ENCODE measurements around the gene MEPE. TPM values are rescaled to one million over a fixed set of nuclear protein-coding genes. Genes with fewer than 3 reads are reported as not detected.

The MEPE gene
- total and polyA plus RNA-seq, 4 donors, result 0.06 to 1.4 (median 0.21) TPM; not detected in 1

DNA sequence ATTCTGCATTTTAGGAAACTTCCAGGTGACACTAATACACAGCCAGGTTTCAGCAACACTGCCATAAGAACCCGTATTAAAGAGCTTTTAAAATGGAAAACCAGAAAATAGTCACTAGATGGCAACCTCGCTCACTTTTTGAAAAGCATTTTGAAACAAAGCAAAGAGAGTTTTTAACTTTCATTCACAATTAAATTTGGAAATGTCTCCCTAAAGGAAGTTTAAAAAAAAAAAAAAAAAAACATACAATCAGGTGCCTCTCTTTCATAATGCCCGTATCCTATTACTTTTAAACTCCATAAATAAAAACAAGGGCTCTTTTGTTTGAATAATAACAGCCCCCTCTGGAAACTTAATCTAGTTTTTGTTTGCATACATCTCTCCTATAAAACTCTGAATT, 20.3 kb downstream of the MEPE start:
- no CpG with 5 or more reads among the region's 3 CpGs for WGBS (ENCODE audit: insufficient coverage)
- Histone ChIP-seq H3K27ac (ENCODE audit: low read depth, low read length) (no peak overlapping the region), H3K4me3 (ENCODE audit: low read depth, low read length) (no peak overlapping the region), H3K9me3 (ENCODE audit: control insufficient read depth, insufficient read depth, low read length) (no peaks in the 10 kb centered on the region), H3K36me3 (ENCODE audit: control insufficient read depth, insufficient read depth, low read length) (no peaks in the 10 kb centered on the region), H3K4me1 (ENCODE audit: control insufficient read depth, insufficient read depth, low read length) (no peaks in the 10 kb centered on the region), H3K27me3 (ENCODE audit: control insufficient read depth, insufficient read depth, low read length) (no peaks in the 10 kb centered on the region)
- DNase-seq (ENCODE audit: low read depth in 4 of 6, low spot score in 6 of 6), result peak; percentile 42 to 93 (median 60)

DNA sequence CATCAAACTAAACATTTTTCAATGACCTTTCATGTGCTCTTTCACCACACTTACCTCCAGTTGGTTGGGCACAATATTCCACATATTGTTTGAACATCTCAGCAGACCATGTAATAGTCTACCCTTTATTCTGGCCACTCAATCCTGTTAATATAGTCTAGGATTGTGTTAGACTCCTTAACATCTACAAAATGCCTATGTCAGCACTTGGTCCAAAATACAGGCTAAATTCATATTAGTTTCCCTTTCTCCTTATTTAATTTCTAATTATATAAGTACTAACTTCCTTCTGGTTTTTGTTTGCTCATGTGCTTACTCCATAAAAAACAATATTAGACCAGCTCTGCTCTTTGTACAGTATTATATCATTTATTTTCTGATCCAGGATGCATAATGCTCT, 21.1 kb downstream of the MEPE start:
- Histone ChIP-seq H3K9me3 (ENCODE audit: control insufficient read depth, insufficient read depth, low read length) (no peaks in the 10 kb centered on the region), H3K4me1 (ENCODE audit: control insufficient read depth, insufficient read depth, low read length) (no peaks in the 10 kb centered on the region), H3K36me3 (ENCODE audit: control insufficient read depth, insufficient read depth, low read length) (no peaks in the 10 kb centered on the region), H3K27me3 (ENCODE audit: control insufficient read depth, insufficient read depth, low read length) (no peaks in the 10 kb centered on the region), H3K27ac (ENCODE audit: low read depth, low read length) (no peak overlapping the region), H3K4me3 (ENCODE audit: low read depth, low read length) (no peak overlapping the region)
- no peak for DNase-seq (ENCODE audit: low read depth in 4 of 6, low spot score in 6 of 6)

DNA sequence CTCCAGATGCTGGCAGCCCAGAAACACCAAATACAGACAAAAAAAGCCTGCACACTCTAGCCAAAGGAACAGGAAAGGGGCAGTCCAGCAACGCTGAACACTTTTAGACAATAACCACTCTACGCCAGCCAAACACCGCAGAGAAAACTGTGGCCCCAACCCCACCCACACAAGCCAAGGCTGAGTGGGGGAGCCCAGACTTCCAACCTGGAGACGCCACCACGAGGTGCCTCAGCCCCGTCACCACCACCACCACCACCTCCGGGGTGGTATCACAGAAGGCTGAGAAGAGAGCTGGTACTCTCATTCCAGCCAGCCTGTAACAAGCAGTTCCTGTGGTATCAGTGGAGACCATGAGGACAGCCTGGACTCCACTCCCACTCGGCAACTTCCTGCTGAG, 22.8 kb downstream of the MEPE start:
- Histone ChIP-seq H3K4me3 (ENCODE audit: low read depth, low read length) (no peak overlapping the region), H3K27ac (ENCODE audit: low read depth, low read length) (no peak overlapping the region), H3K27me3 (ENCODE audit: control insufficient read depth, insufficient read depth, low read length) (no peaks in the 10 kb centered on the region), H3K36me3 (ENCODE audit: control insufficient read depth, insufficient read depth, low read length) (no peaks in the 10 kb centered on the region), H3K4me1 (ENCODE audit: control insufficient read depth, insufficient read depth, low read length) (no peaks in the 10 kb centered on the region), H3K9me3 (ENCODE audit: control insufficient read depth, insufficient read depth, low read length) (no peaks in the 10 kb centered on the region)
- WGBS (ENCODE audit: insufficient coverage), result 96% methylated on average over 4 of the region's 8 CpGs
- no peak for DNase-seq (ENCODE audit: low read depth in 4 of 6, low spot score in 6 of 6)

DNA sequence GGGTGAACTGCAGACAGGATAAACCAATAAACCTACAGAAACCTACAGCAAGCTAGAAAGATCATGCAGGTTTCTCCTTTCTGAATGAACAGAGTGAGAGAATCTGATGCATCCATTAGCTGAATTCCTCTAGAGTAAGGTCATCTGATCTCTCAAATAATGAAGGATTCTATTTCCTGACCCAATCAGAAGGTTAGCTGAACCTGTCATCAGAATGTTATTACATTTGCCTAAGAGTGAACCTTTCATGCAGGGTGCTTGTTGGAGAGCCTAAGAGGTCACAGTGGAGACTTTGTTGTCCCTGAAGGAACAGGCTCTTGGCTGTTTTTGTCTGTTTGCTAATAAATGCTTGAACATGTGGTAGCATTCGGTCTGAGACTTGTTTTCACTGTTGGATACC, 24.0 kb downstream of the MEPE start:
- H3K9me3 ChIP-seq (ENCODE audit: control insufficient read depth, insufficient read depth, low read length), result no peaks in the 10 kb centered on the region
- WGBS (ENCODE audit: insufficient coverage), result no CpG with 5 or more reads among the region's 1 CpG

DNA sequence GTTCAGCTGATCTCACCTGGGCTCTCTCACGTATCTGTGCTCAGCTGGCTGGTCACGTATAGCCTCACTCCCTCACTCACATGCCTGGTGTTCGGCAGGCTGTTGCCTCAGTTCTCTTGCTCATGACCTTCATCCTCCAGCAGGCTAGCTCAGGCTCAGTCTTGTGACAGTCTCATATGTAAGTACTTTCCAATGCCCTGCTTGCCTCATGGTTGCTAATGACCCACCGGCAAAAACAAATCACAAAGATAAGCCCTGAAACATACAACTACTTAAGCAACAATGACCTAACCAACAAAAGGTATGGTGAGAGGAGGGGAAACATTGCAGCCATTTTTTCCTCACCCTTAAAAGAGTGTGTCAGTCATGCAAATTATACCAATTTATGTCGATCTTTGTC, 25.0 kb downstream of the MEPE start:
- H3K4me1 ChIP-seq (ENCODE audit: control insufficient read depth, insufficient read depth, low read length), result no peaks in the 10 kb centered on the region
- no peaks in the 10 kb centered on the region for H3K9me3 ChIP-seq (ENCODE audit: control insufficient read depth, insufficient read depth, low read length)
- no peaks in the 10 kb centered on the region for H3K27me3 ChIP-seq (ENCODE audit: control insufficient read depth, insufficient read depth, low read length)
- DNase-seq (ENCODE audit: low read depth in 4 of 6, low spot score in 6 of 6), result no peak
- H3K4me3 ChIP-seq (ENCODE audit: low read depth, low read length), result no peak overlapping the region
- no peaks in the 10 kb centered on the region for H3K36me3 ChIP-seq (ENCODE audit: control insufficient read depth, insufficient read depth, low read length)
- H3K27ac ChIP-seq (ENCODE audit: low read depth, low read length), result no peak overlapping the region
- 97% methylated on average over 3 of the region's 5 CpGs for WGBS (ENCODE audit: insufficient coverage)

More for the DNA sequence above, 24.0 kb downstream of the MEPE start:
- Histone ChIP-seq H3K4me3 (ENCODE audit: low read depth, low read length) (no peak overlapping the region), H3K4me1 (ENCODE audit: control insufficient read depth, insufficient read depth, low read length) (no peaks in the 10 kb centered on the region), H3K27ac (ENCODE audit: low read depth, low read length) (no peak overlapping the region), H3K36me3 (ENCODE audit: control insufficient read depth, insufficient read depth, low read length) (no peaks in the 10 kb centered on the region), H3K27me3 (ENCODE audit: control insufficient read depth, insufficient read depth, low read length) (no peaks in the 10 kb centered on the region)
- DNase-seq (ENCODE audit: low read depth in 4 of 6, low spot score in 6 of 6), result no peak

DNA sequence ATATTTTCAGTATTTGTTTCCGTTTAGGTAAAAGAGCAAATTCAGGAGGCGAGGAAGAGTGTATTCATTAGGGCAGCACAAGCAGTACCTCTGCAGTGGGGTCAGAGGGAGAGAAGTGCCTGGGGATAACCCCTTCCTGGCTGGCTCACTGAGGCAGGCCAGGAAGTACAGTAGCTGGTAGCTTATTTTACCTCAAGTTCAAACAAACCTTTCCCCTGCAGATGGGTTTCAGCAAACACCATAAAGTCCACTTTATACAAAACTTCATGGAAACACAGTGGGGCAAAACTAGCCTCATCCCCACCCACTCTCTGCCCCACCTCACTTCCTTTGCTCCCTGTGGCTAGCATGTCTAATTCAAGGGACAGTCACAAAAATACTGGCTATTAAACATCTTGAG, 29.5 kb downstream of the MEPE start:
- no peak for DNase-seq (ENCODE audit: low read depth in 4 of 6, low spot score in 6 of 6)
- H3K9me3 ChIP-seq (ENCODE audit: control insufficient read depth, insufficient read depth, low read length), result no peaks in the 10 kb centered on the region

DNA sequence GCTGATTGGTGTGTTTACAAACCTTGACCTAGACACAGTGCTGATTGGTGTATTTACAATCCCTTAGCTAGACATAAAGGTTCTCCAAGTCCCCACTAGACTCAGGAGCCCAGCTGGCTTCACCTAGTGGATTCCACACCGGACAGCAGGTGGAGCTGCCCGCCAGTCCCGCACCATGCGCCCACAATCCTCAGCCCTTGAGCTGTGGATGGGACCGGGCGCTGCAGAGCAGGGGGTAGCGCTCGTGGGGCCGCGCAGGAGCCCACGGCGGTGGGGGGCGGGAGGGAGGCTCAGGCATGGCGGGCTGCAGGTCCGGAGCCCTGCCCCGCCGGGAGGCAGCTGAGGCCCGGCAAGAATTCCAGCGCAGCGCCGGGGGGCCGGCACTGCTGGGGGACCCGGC, 30.7 kb downstream of the MEPE start:
- no peak for DNase-seq (ENCODE audit: low read depth in 4 of 6, low spot score in 6 of 6)
- Histone ChIP-seq H3K27ac (ENCODE audit: low read depth, low read length) (no peak overlapping the region), H3K36me3 (ENCODE audit: control insufficient read depth, insufficient read depth, low read length) (no peaks in the 10 kb centered on the region), H3K4me1 (ENCODE audit: control insufficient read depth, insufficient read depth, low read length) (no peaks in the 10 kb centered on the region), H3K27me3 (ENCODE audit: control insufficient read depth, insufficient read depth, low read length) (no peaks in the 10 kb centered on the region), H3K4me3 (ENCODE audit: low read depth, low read length) (no peak overlapping the region), H3K9me3 (ENCODE audit: control insufficient read depth, insufficient read depth, low read length) (no peaks in the 10 kb centered on the region)
- 94% methylated on average over 23 of the region's 23 CpGs for WGBS (ENCODE audit: insufficient coverage)

More for the DNA sequence above, 29.5 kb downstream of the MEPE start:
- 100% methylated on average over 2 of the region's 2 CpGs for WGBS (ENCODE audit: insufficient coverage)
- Histone ChIP-seq H3K4me3 (ENCODE audit: low read depth, low read length) (no peak overlapping the region), H3K4me1 (ENCODE audit: control insufficient read depth, insufficient read depth, low read length) (no peaks in the 10 kb centered on the region), H3K27ac (ENCODE audit: low read depth, low read length) (no peak overlapping the region), H3K36me3 (ENCODE audit: control insufficient read depth, insufficient read depth, low read length) (no peaks in the 10 kb centered on the region), H3K27me3 (ENCODE audit: control insufficient read depth, insufficient read depth, low read length) (no peaks in the 10 kb centered on the region)

DNA sequence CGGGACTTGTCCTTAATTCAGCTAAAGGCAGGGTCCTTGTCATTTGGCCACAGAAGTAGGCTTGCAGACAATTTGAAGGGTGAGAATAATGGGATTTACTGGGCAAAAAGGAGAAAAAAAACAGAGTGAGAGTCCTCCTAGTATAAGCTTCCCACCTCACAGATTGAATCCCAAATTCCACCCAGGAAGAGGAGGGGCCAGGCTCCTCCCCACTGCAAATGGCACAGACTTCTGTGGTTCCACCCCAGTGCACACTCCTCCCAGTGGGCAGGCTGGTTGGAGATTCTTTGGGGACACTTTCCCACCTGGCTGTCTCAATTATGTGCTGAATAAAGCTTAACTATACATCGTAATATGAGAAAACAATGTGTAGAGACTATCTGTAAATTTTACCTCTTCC, 31.6 kb downstream of the MEPE start:
- H3K36me3 ChIP-seq (ENCODE audit: control insufficient read depth, insufficient read depth, low read length), result no peaks in the 10 kb centered on the region
- no peaks in the 10 kb centered on the region for H3K9me3 ChIP-seq (ENCODE audit: control insufficient read depth, insufficient read depth, low read length)
- DNase-seq (ENCODE audit: low read depth in 4 of 6, low spot score in 6 of 6), result no peak
- no peak overlapping the region for H3K27ac ChIP-seq (ENCODE audit: low read depth, low read length)
- H3K4me3 ChIP-seq (ENCODE audit: low read depth, low read length), result no peak overlapping the region
- H3K4me1 ChIP-seq (ENCODE audit: control insufficient read depth, insufficient read depth, low read length), result no peaks in the 10 kb centered on the region
- no CpG with 5 or more reads among the region's 2 CpGs for WGBS (ENCODE audit: insufficient coverage)
- H3K27me3 ChIP-seq (ENCODE audit: control insufficient read depth, insufficient read depth, low read length), result no peaks in the 10 kb centered on the region

DNA sequence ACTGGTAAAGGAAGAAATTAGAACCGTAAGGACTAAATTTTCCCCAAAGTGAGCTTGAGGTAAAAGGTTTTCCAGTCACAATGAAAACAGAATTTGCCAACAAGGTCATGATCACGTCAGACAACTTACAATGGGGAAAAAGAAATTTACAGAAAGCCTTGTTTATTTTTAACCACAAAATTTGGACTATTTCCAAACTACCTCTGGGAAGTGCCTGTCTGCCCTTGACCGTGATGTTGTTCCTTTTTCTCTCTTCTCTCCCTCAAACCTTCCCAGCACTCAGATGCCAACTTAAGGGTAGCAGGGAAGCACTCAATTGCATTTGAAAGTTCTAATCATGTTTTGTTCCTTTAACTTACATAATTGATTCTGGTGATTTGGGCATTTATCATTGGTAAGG, 32.5 kb downstream of the MEPE start:
- no CpG with 5 or more reads among the region's 3 CpGs for WGBS (ENCODE audit: insufficient coverage)
- Histone ChIP-seq H3K9me3 (ENCODE audit: control insufficient read depth, insufficient read depth, low read length) (no peaks in the 10 kb centered on the region), H3K4me3 (ENCODE audit: low read depth, low read length) (no peak overlapping the region), H3K27me3 (ENCODE audit: control insufficient read depth, insufficient read depth, low read length) (no peaks in the 10 kb centered on the region), H3K27ac (ENCODE audit: low read depth, low read length) (no peak overlapping the region), H3K4me1 (ENCODE audit: control insufficient read depth, insufficient read depth, low read length) (no peaks in the 10 kb centered on the region), H3K36me3 (ENCODE audit: control insufficient read depth, insufficient read depth, low read length) (no peaks in the 10 kb centered on the region)
- DNase-seq (ENCODE audit: low read depth in 4 of 6, low spot score in 6 of 6), result no peak

DNA sequence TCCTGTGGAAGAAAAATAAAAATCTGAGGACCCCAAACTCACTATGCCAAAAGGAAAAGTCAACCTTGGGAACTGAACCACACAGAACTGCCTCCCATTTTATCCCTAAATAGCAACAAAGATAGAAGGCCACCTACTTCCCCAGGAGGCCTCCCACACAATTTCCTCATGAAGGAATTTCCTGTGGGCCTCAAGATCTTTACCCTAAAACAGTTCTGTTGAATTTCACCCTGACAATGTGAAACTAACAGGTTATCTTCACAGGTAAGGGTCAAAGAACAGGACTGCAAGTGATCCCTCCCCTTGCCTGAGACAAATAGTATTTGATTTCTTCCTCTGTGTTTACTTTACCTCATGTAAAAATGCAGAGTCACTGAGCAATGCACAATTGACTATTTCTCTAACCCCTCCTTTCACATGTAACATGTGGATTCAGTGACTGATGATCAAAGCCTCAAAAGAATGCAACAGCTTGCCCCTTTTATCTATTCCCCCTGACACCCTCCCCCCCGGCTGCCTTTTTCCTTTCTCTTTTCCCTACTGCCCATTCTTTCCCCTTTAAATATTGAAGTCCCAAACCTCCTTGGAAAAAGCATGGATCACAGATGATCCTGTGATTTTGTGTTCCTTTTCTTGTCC, 33.3 kb downstream of the MEPE start:
- Histone ChIP-seq H3K36me3 (ENCODE audit: control insufficient read depth, insufficient read depth, low read length) (no peaks in the 10 kb centered on the region), H3K27ac (ENCODE audit: low read depth, low read length) (no peak overlapping the region), H3K9me3 (ENCODE audit: control insufficient read depth, insufficient read depth, low read length) (no peaks in the 10 kb centered on the region), H3K4me1 (ENCODE audit: control insufficient read depth, insufficient read depth, low read length) (no peaks in the 10 kb centered on the region), H3K4me3 (ENCODE audit: low read depth, low read length) (no peak overlapping the region), H3K27me3 (ENCODE audit: control insufficient read depth, insufficient read depth, low read length) (no peaks in the 10 kb centered on the region)
- DNase-seq (ENCODE audit: low read depth in 4 of 6, low spot score in 6 of 6), result no peak
- WGBS (ENCODE audit: insufficient coverage), result 13% methylated on average over 1 of the region's 1 CpG
